Liver (tissue), 3 donors: ENCODE results near the gene ELAVL2.

Experiments used
- ATF3 ChIP-seq: IDR thresholded peaks from 2 replicates; pipeline ENCODE4 v1.6.1; 2016; ENCODE audit warnings: antibody characterized with exemption
- CTCF ChIP-seq: fragments of 150-350 bp; IDR thresholded peaks from 2 replicates; pipeline ENCODE4 v1.5.1; 2017; ENCODE audit warnings: improper control_type of control experiment, low read depth, low read length; ENCODE audit not compliant: missing input control
- EGR1 ChIP-seq, 2 donors: IDR thresholded peaks; 2 replicates each; pipeline ENCODE4 v1.6.1; 2016 to 2018; ENCODE audit warnings: antibody characterized with exemption in 2 of 2, low read depth in 2 of 2
- GABPA ChIP-seq, 2 donors: IDR thresholded peaks in 1 of 2; conservative IDR thresholded peaks in 1 of 2; 2 replicates each; pipeline ENCODE4 v1.6.1; 2016; ENCODE audit warnings: antibody characterized with exemption in 2 of 2, mild to moderate bottlenecking in 1 of 2, moderate library complexity in 1 of 2
- JUND ChIP-seq, 2 donors: IDR thresholded peaks; 2 replicates each; pipeline ENCODE4 v1.6.1; 2016; ENCODE audit warnings: antibody characterized with exemption in 2 of 2
- MAX ChIP-seq: IDR thresholded peaks from 2 replicates; pipeline ENCODE4 v1.6.1; 2016; ENCODE audit warnings: antibody characterized with exemption
- NR2F2 ChIP-seq: IDR thresholded peaks from 2 replicates; pipeline ENCODE4 v1.6.1; 2016; ENCODE audit warnings: antibody characterized with exemption
- RAD21 ChIP-seq, 2 donors: IDR thresholded peaks; 2 replicates each; pipeline ENCODE4 v1.6.1; 2016; ENCODE audit warnings: antibody characterized with exemption in 2 of 2, mild to moderate bottlenecking in 2 of 2
- REST ChIP-seq: IDR thresholded peaks from 2 replicates; pipeline ENCODE4 v1.6.1; 2016; ENCODE audit warnings: antibody characterized with exemption, mild to moderate bottlenecking
- SP1 ChIP-seq: IDR thresholded peaks from 2 replicates; pipeline ENCODE4 v1.6.1; 2018; ENCODE audit warnings: antibody characterized with exemption, mild to moderate bottlenecking
- TAF1 ChIP-seq: conservative IDR thresholded peaks from 2 replicates; pipeline ENCODE4 v1.6.1; 2016; ENCODE audit warnings: antibody characterized with exemption, mild to moderate bottlenecking
- TF ChIP-seq, protein P1 (sequence below): IDR thresholded peaks from 2 replicates; pipeline ENCODE4 v1.6.1; 2016; ENCODE audit warnings: antibody characterized with exemption
- donor health status: healthy.
- donor health status: healthy.

DNA sequence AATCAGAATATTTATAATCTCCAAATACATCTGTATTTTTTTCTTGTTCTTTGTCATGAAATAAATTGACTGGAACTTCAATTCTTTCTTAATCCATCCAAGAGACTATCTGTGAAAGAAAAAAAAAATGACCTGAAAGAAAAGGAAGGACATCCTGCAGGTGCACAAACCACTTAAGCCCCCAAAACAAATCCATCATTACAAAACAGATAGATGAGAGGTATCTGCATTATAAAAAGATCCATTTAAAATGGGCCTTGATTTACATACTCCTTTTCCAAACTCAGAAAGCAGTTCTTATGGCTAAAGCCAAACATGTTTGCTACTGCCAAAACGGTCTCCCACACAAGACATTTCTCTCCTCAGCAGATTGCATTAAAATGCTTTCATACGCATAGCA, 85.5 kb downstream of the ELAVL2 start:
- no peak for TF ChIP-seq CTCF
- TF ChIP-seq NR2F2 = no peak
- TF ChIP-seq, protein P1, sequence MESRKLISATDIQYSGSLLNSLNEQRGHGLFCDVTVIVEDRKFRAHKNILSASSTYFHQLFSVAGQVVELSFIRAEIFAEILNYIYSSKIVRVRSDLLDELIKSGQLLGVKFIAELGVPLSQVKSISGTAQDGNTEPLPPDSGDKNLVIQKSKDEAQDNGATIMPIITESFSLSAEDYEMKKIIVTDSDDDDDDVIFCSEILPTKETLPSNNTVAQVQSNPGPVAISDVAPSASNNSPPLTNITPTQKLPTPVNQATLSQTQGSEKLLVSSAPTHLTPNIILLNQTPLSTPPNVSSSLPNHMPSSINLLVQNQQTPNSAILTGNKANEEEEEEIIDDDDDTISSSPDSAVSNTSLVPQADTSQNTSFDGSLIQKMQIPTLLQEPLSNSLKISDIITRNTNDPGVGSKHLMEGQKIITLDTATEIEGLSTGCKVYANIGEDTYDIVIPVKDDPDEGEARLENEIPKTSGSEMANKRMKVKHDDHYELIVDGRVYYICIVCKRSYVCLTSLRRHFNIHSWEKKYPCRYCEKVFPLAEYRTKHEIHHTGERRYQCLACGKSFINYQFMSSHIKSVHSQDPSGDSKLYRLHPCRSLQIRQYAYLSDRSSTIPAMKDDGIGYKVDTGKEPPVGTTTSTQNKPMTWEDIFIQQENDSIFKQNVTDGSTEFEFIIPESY = no peak
- TF ChIP-seq ATF3 = no peak
- TF ChIP-seq RAD21 (IDR thresholded peaks at IDR 0.05) = no peak
- TF ChIP-seq TAF1 = no peak
- no peak for TF ChIP-seq GABPA (IDR thresholded peaks at IDR 0.05 in 1 of 2, conservative IDR thresholded peaks at IDR 0.05 in 1 of 2)
- TF ChIP-seq MAX = no peak
- no peak for TF ChIP-seq SP1
- no peak for TF ChIP-seq JUND (IDR thresholded peaks at IDR 0.05)
- TF ChIP-seq EGR1 (IDR thresholded peaks at IDR 0.05; ENCODE audit: low read depth in 2 of 2) = no peak
- no peak for TF ChIP-seq REST
